Measurements from ENCODE around the gene RCN1. TPM values are rescaled to one million over a fixed set of nuclear protein-coding genes. Genes with fewer than 3 reads are reported as not detected.

Gene RCN1
- total and polyA plus RNA-seq, 7 experiments from 2014 or later, result 5.5 to 26.8 (median 7.0) TPM

GRCh38 chr11:32153747-32154146, 62.9 kb downstream of the RCN1 start:
- DNase-seq, result no peak
- Histone ChIP-seq H3K27ac (ENCODE audit: low read depth, low read length) (no peak overlapping the region), H3K27me3 (ENCODE audit: control insufficient read depth in 2 of 2, insufficient read depth in 2 of 2, low read length in 2 of 2) (no peaks in the 10 kb centered on the region), H3K36me3 (ENCODE audit: control insufficient read depth in 2 of 3, insufficient read depth in 3 of 3, low read length in 3 of 3) (no peaks in the 10 kb centered on the region), H3K9me3 (ENCODE audit: control insufficient read depth in 2 of 3, low read length in 3 of 3) (no peaks in the 10 kb centered on the region), H3K4me3 (ENCODE audit: low read length) (no peak overlapping the region), H3K4me1 (ENCODE audit: control insufficient read depth in 2 of 2, insufficient read depth in 2 of 2, low read length in 2 of 2) (no peaks in the 10 kb centered on the region)
- Mint-ChIP-seq H3K4me1 (no peaks in the 10 kb centered on the region), H3K36me3 (no peaks in the 10 kb centered on the region), H3K4me3 (no peak overlapping the region), H3K27me3 (peaks cover 17 to 34% (median 23%) of the 10 kb centered on the region in 5 donors), H3K9me3 (peaks cover 0 to 10% (median 0%) of the 10 kb centered on the region in 11 donors), H3K27ac (no peak overlapping the region)
- no peak for ATAC-seq
- ChIA-PET POLR2A (no interaction called here), CTCF (no interaction called here)
- intact Hi-C loops (cut with micrococcal nuclease), result no loop called here

- Histone ChIP-seq H3K4me1 (ENCODE audit: control insufficient read depth in 2 of 2, insufficient read depth in 2 of 2, low read length in 2 of 2) (no peaks in the 10 kb centered on the region), H3K4me3 (ENCODE audit: low read length) (no peak overlapping the region), H3K36me3 (ENCODE audit: control insufficient read depth in 2 of 3, insufficient read depth in 3 of 3, low read length in 3 of 3) (no peaks in the 10 kb centered on the region), H3K27me3 (ENCODE audit: control insufficient read depth in 2 of 2, insufficient read depth in 2 of 2, low read length in 2 of 2) (no peaks in the 10 kb centered on the region), H3K9me3 (ENCODE audit: control insufficient read depth in 2 of 3, low read length in 3 of 3) (no peaks in the 10 kb centered on the region), H3K27ac (ENCODE audit: low read depth, low read length) (no peak overlapping the region)
- Mint-ChIP-seq H3K4me3 (no peak overlapping the region), H3K27me3 (peaks cover 19 to 36% (median 24%) of the 10 kb centered on the region in 5 donors), H3K9me3 (peaks cover 0 to 10% (median 0%) of the 10 kb centered on the region in 11 donors), H3K4me1 (no peaks in the 10 kb centered on the region), H3K27ac (no peak overlapping the region), H3K36me3 (no peaks in the 10 kb centered on the region)
- intact Hi-C loops (cut with micrococcal nuclease), result no loop called here
- ChIA-PET POLR2A (no interaction called here), CTCF (no interaction called here)
- ATAC-seq, result no peak
- no peak for DNase-seq
These were observed 63.4 kb downstream of the RCN1 start for GRCh38 chr11:32154275-32154674.
